HG03103 (cell line): Measurements from ENCODE around the gene SLC39A7.

Experiments used
- ATAC-seq: cut with Tn5 transposase; IDR thresholded peaks from one replicate; pipeline ENCODE4 v1.9.1; 2021; ENCODE audit warnings: low read depth; ENCODE audit not compliant: unreplicated experiment

SLC39A7 gene

GRCh38 chr6:33169291-33170175, 31.1 kb upstream of the SLC39A7 start:
- ATAC-seq = no peak

- no peak for ATAC-seq
Observed at GRCh38 chr6:33170176-33171015, 30.3 kb upstream of the SLC39A7 start.

- ATAC-seq = no peak
Observed at GRCh38 chr6:33171016-33171879, 29.4 kb upstream of the SLC39A7 start.

- ATAC-seq = no peak
Observed at GRCh38 chr6:33171880-33172687, 28.6 kb upstream of the SLC39A7 start.

- no peak for ATAC-seq
Observed at GRCh38 chr6:33172688-33173534, 27.8 kb upstream of the SLC39A7 start.

- ATAC-seq = no peak
Observed at GRCh38 chr6:33173535-33174180, 27.0 kb upstream of the SLC39A7 start.

- ATAC-seq = no peak
Observed at GRCh38 chr6:33174784-33175183, 25.9 kb upstream of the SLC39A7 start.

GRCh38 chr6:33175436-33176069, 25.1 kb upstream of the SLC39A7 start:
- no peak for ATAC-seq

- no peak for ATAC-seq
Observed at GRCh38 chr6:33176906-33177305, 23.8 kb upstream of the SLC39A7 start.

GRCh38 chr6:33177552-33178446, 22.9 kb upstream of the SLC39A7 start:
- no peak for ATAC-seq

GRCh38 chr6:33178755-33179475, 21.8 kb upstream of the SLC39A7 start:
- ATAC-seq = no peak

GRCh38 chr6:33181141-33181540, 19.5 kb upstream of the SLC39A7 start:
- no peak for ATAC-seq

- ATAC-seq = no peak
Observed at GRCh38 chr6:33183071-33183683, 17.5 kb upstream of the SLC39A7 start.

- no peak for ATAC-seq
Observed at GRCh38 chr6:33185190-33185589, 15.5 kb upstream of the SLC39A7 start.

GRCh38 chr6:33185654-33186187, 14.9 kb upstream of the SLC39A7 start:
- ATAC-seq = no peak

GRCh38 chr6:33187809-33188208, 12.9 kb upstream of the SLC39A7 start:
- ATAC-seq = no peak
